HepG2 (cell line): ENCODE data around the gene ACTN4. TPM values are rescaled to one million over a fixed set of nuclear protein-coding genes. Genes with fewer than 3 reads are reported as not detected.

Experiments
- FOSL1 ChIP-seq: sonication (generic); formaldehyde crosslinking; IDR thresholded peaks from 2 replicates; pipeline ENCODE4 v1.9.0; 2021; ENCODE audit warnings: missing genetic modification reagents, borderline replicate concordance
- GLI4 ChIP-seq: sonication (generic); formaldehyde crosslinking; IDR thresholded peaks from 2 replicates; pipeline ENCODE4 v1.5.1; 2020; ENCODE audit warnings: missing genetic modification reagents, mild to moderate bottlenecking, moderate library complexity, borderline replicate concordance
- NFATC3 ChIP-seq: sonication (generic); formaldehyde crosslinking; IDR thresholded peaks from 2 replicates; pipeline ENCODE4 v1.5.1; 2020; ENCODE audit warnings: mild to moderate bottlenecking, missing genetic modification reagents
- SP1 ChIP-seq, 2 experiments: fragments of 450-650 bp in 1 of 2; sonication (generic) in 1 of 2; formaldehyde crosslinking in 1 of 2; IDR thresholded peaks; 2 replicates each; pipeline versions ENCODE4 v1.4.0 to v1.6.1; 2016 to 2020; ENCODE audit warnings: missing genetic modification reagents in 1 of 2
- ZBTB20 ChIP-seq: sonication (generic); formaldehyde crosslinking; IDR thresholded peaks from 2 replicates; pipeline ENCODE4 v1.8.1; 2023; ENCODE audit warnings: missing genetic modification reagents, low read depth, mild to moderate bottlenecking, borderline replicate concordance
- ZNF274 ChIP-seq: sonication (generic); formaldehyde crosslinking; IDR thresholded peaks from 2 replicates; pipeline ENCODE4 v1.5.1; 2020; ENCODE audit warnings: mild to moderate bottlenecking, missing genetic modification reagents
- ZNF766 ChIP-seq: sonication (generic); formaldehyde crosslinking; IDR thresholded peaks from 2 replicates; pipeline ENCODE4 v1.5.0; 2020; ENCODE audit warnings: missing genetic modification reagents, borderline replicate concordance
- ZNF850 ChIP-seq: sonication (generic); formaldehyde crosslinking; conservative IDR thresholded peaks from 2 replicates; pipeline ENCODE4 v1.9.0; 2021; ENCODE audit warnings: mild to moderate bottlenecking, missing genetic modification reagents
- polyA plus RNA-seq, 8 experiments: library from polyadenylated mRNA; depleted of rRNA in 3 of 8; stranded (reverse) in 7 of 8; unstranded in 1 of 8; fragments of >200 nt; fragmentation: Illumina TruSeq in 4 of 8; extraction: Trizol in 4 of 8; gene quantifications; 2 replicates each; pipeline versions ENCODE4 v1.2.1 to v1.2.3, GENCODE V29; 2011 to 2016; ENCODE audit warnings: low read depth in 4 of 8, missing spikeins in 1 of 8, mixed read lengths in 1 of 8; ENCODE audit not compliant: insufficient read depth in 1 of 8
- total RNA-seq, 5 experiments: library from RNA; depleted of rRNA; stranded (reverse); fragments of >200 nt; fragmentation: Illumina TruSeq; extraction: Trizol; gene quantifications; 2 replicates each; pipeline ENCODE4 v1.2.3, GENCODE V29; 2016; ENCODE audit warnings: low read depth in 1 of 5
- TF ChIP-seq, protein P1 (sequence below): IDR thresholded peaks from 2 replicates; pipeline ENCODE4 v1.6.1; 2012; ENCODE audit warnings: low read depth, low read length, improper control_type of control experiment
- TF ChIP-seq, protein P2 (sequence below): sonication (generic); formaldehyde crosslinking; IDR thresholded peaks from 2 replicates; pipeline ENCODE4 v1.9.0; 2021; ENCODE audit warnings: missing genetic modification reagents, borderline replicate concordance
- TF ChIP-seq, protein P3 (sequence below): IDR thresholded peaks from 2 replicates; pipeline ENCODE4 v1.6.1; 2016
- TF ChIP-seq, protein P4 (sequence below): sonication (generic); formaldehyde crosslinking; IDR thresholded peaks from 2 replicates; pipeline ENCODE4 v1.5.1; 2020; ENCODE audit warnings: missing genetic modification reagents, mild to moderate bottlenecking, borderline replicate concordance
- TF ChIP-seq, protein P5 (sequence below): sonication (generic); formaldehyde crosslinking; IDR thresholded peaks from 2 replicates; pipeline ENCODE4 v1.4.0; 2020; ENCODE audit warnings: mild to moderate bottlenecking, missing genetic modification reagents
- TF ChIP-seq, protein P6 (sequence below): sonication (generic); formaldehyde crosslinking; IDR thresholded peaks from 2 replicates; pipeline ENCODE4 v1.4.0; 2020; ENCODE audit warnings: missing genetic modification reagents, mild to moderate bottlenecking, borderline replicate concordance

Gene ACTN4
- total and polyA plus RNA-seq, 2 of the 13 experiments (the other 11 are each of a cell fraction or from before 2014, with no cell fraction given), result 171 to 192 TPM

DNA sequence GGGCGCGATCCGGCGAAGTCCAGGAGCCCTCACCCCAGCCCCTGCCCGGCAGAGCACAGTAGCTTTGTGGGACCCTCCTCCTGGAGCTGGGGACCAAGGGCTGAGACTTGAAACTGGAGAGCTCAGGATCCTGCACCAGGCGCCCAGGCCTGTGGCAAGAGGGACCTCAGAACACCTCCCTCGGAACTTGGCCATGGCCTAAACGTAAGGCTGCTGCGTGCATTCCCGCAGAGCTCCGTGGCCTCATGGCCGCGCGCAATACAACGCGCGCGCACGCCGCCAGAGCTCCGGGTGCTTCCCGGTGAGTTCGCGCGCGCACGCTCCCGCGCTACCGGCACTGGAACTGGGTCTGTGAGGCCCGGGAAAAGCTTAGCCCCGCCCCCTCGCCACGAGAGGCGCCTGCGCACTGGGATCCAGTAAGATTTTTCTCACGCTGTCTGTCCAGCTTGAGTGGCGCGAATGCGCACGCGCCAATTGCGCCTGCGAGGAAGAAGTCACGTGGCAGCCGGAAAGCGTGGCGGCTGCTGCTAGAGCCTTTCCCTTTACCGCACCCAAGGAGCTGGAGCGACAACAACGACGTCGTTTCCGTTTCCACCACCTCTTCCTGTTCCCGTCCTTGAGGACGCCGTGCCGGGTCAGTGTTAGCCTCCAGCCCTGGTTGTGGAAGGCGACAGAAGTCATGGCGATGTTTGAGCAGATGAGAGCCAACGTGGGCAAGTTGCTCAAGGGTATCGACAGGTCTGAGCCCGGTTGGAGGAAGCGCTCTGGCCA, 28.7 kb upstream of the ACTN4 start, which contains the start of gene EIF3K (continued):
- TF ChIP-seq FOSL1 (CRISPR knock-in tag) (no peak), ZNF274 (CRISPR knock-in tag) (no peak), ZNF850 (CRISPR knock-in tag) (no peak), GLI4 (CRISPR knock-in tag) (no peak), SP1 (IDR thresholded peaks at IDR 0.05) (no peak), SP1 (CRISPR knock-in tag; IDR thresholded peaks at IDR 0.05) (no peak; the same call in 1 of the 2 replicates), NFATC3 (CRISPR knock-in tag) (no peak), ZBTB20 (CRISPR knock-in tag) (peak; percentile 29; the same call in 1 of the 2 replicates), ZNF766 (no peak)
- TF ChIP-seq, protein P1, sequence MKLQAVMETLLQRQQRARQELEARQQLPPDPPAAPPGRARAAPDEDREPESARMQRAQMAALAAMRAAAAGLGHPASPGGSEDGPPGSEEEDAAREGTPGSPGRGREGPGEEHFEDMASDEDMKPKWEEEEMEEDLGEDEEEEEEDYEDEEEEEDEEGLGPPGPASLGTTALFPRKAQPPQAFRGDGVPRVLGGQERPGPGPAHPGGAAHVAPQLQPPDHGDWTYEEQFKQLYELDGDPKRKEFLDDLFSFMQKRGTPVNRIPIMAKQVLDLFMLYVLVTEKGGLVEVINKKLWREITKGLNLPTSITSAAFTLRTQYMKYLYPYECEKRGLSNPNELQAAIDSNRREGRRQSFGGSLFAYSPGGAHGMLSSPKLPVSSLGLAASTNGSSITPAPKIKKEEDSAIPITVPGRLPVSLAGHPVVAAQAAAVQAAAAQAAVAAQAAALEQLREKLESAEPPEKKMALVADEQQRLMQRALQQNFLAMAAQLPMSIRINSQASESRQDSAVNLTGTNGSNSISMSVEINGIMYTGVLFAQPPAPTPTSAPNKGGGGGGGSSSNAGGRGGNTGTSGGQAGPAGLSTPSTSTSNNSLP, result no peak
- TF ChIP-seq, protein P2, sequence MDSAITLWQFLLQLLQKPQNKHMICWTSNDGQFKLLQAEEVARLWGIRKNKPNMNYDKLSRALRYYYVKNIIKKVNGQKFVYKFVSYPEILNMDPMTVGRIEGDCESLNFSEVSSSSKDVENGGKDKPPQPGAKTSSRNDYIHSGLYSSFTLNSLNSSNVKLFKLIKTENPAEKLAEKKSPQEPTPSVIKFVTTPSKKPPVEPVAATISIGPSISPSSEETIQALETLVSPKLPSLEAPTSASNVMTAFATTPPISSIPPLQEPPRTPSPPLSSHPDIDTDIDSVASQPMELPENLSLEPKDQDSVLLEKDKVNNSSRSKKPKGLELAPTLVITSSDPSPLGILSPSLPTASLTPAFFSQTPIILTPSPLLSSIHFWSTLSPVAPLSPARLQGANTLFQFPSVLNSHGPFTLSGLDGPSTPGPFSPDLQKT (CRISPR knock-in tag), result no peak
- TF ChIP-seq, protein P3, sequence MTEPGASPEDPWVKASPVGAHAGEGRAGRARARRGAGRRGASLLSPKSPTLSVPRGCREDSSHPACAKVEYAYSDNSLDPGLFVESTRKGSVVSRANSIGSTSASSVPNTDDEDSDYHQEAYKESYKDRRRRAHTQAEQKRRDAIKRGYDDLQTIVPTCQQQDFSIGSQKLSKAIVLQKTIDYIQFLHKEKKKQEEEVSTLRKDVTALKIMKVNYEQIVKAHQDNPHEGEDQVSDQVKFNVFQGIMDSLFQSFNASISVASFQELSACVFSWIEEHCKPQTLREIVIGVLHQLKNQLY (CRISPR knock-in tag), result peak; percentile 45; the same call in 1 of the 2 replicates
- TF ChIP-seq, protein P4, sequence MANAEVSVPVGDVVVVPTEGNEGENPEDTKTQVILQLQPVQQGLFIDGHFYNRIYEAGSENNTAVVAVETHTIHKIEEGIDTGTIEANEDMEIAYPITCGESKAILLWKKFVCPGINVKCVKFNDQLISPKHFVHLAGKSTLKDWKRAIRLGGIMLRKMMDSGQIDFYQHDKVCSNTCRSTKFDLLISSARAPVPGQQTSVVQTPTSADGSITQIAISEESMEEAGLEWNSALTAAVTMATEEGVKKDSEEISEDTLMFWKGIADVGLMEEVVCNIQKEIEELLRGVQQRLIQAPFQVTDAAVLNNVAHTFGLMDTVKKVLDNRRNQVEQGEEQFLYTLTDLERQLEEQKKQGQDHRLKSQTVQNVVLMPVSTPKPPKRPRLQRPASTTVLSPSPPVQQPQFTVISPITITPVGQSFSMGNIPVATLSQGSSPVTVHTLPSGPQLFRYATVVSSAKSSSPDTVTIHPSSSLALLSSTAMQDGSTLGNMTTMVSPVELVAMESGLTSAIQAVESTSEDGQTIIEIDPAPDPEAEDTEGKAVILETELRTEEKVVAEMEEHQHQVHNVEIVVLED (CRISPR knock-in tag), result peak; percentile 74
- TF ChIP-seq, protein P5, sequence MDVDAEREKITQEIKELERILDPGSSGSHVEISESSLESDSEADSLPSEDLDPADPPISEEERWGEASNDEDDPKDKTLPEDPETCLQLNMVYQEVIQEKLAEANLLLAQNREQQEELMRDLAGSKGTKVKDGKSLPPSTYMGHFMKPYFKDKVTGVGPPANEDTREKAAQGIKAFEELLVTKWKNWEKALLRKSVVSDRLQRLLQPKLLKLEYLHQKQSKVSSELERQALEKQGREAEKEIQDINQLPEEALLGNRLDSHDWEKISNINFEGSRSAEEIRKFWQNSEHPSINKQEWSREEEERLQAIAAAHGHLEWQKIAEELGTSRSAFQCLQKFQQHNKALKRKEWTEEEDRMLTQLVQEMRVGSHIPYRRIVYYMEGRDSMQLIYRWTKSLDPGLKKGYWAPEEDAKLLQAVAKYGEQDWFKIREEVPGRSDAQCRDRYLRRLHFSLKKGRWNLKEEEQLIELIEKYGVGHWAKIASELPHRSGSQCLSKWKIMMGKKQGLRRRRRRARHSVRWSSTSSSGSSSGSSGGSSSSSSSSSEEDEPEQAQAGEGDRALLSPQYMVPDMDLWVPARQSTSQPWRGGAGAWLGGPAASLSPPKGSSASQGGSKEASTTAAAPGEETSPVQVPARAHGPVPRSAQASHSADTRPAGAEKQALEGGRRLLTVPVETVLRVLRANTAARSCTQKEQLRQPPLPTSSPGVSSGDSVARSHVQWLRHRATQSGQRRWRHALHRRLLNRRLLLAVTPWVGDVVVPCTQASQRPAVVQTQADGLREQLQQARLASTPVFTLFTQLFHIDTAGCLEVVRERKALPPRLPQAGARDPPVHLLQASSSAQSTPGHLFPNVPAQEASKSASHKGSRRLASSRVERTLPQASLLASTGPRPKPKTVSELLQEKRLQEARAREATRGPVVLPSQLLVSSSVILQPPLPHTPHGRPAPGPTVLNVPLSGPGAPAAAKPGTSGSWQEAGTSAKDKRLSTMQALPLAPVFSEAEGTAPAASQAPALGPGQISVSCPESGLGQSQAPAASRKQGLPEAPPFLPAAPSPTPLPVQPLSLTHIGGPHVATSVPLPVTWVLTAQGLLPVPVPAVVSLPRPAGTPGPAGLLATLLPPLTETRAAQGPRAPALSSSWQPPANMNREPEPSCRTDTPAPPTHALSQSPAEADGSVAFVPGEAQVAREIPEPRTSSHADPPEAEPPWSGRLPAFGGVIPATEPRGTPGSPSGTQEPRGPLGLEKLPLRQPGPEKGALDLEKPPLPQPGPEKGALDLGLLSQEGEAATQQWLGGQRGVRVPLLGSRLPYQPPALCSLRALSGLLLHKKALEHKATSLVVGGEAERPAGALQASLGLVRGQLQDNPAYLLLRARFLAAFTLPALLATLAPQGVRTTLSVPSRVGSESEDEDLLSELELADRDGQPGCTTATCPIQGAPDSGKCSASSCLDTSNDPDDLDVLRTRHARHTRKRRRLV (CRISPR knock-in tag), result no peak
- TF ChIP-seq, protein P6, sequence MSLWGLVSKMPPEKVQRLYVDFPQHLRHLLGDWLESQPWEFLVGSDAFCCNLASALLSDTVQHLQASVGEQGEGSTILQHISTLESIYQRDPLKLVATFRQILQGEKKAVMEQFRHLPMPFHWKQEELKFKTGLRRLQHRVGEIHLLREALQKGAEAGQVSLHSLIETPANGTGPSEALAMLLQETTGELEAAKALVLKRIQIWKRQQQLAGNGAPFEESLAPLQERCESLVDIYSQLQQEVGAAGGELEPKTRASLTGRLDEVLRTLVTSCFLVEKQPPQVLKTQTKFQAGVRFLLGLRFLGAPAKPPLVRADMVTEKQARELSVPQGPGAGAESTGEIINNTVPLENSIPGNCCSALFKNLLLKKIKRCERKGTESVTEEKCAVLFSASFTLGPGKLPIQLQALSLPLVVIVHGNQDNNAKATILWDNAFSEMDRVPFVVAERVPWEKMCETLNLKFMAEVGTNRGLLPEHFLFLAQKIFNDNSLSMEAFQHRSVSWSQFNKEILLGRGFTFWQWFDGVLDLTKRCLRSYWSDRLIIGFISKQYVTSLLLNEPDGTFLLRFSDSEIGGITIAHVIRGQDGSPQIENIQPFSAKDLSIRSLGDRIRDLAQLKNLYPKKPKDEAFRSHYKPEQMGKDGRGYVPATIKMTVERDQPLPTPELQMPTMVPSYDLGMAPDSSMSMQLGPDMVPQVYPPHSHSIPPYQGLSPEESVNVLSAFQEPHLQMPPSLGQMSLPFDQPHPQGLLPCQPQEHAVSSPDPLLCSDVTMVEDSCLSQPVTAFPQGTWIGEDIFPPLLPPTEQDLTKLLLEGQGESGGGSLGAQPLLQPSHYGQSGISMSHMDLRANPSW, result no peak
